SHP77 (cell line): ENCODE results near the gene SH3TC1.

Source experiments
- DNase-seq, 2 experiments: peaks; one replicate each; lab custom pipeline; 2025; lab: John Stamatoyannopoulos, UW

Gene SH3TC1

GRCh38 chr4:8181119-8181518 is 18.0 kb upstream of the SH3TC1 start:
- DNase-seq, result no peak

GRCh38 chr4:8181844-8182243 is 17.2 kb upstream of the SH3TC1 start:
- no peak for DNase-seq

GRCh38 chr4:8182294-8182693 is 16.8 kb upstream of the SH3TC1 start:
- no peak for DNase-seq

- no peak for DNase-seq
Observed at GRCh38 chr4:8182858-8183725, 16.0 kb upstream of the SH3TC1 start.

GRCh38 chr4:8184061-8184460 is 15.0 kb upstream of the SH3TC1 start:
- DNase-seq, result no peak

GRCh38 chr4:8185295-8185694 is 13.8 kb upstream of the SH3TC1 start:
- DNase-seq, result no peak

- DNase-seq, result no peak
Observed at GRCh38 chr4:8185930-8186329, 13.2 kb upstream of the SH3TC1 start.

GRCh38 chr4:8188085-8188484 is 11.0 kb upstream of the SH3TC1 start:
- DNase-seq, result no peak

- peak; percentile 79 to 82 for DNase-seq
Observed at GRCh38 chr4:8188743-8189550, 10.1 kb upstream of the SH3TC1 start.

GRCh38 chr4:8189551-8190466 is 9.3 kb upstream of the SH3TC1 start:
- DNase-seq, result no peak

GRCh38 chr4:8191136-8191747 is 7.8 kb upstream of the SH3TC1 start:
- no peak for DNase-seq

- DNase-seq, result peak; percentile 42 to 78
Observed at GRCh38 chr4:8192748-8193738, 6.0 kb upstream of the SH3TC1 start.

- no peak for DNase-seq
Observed at GRCh38 chr4:8194306-8195242, 4.5 kb upstream of the SH3TC1 start.

GRCh38 chr4:8195431-8195830 is 3.7 kb upstream of the SH3TC1 start:
- DNase-seq, result no peak

GRCh38 chr4:8195841-8196458 is 3.1 kb upstream of the SH3TC1 start:
- no peak for DNase-seq

- DNase-seq, result no peak
Observed at GRCh38 chr4:8197521-8197920, 1.6 kb upstream of the SH3TC1 start.

GRCh38 chr4:8198206-8198905 is 734 bp upstream of the SH3TC1 start:
- DNase-seq, result no peak
